NCI-H1930 (cell line): ENCODE results near the gene PRPF40B.

Experiments used
- DNase-seq, 2 experiments: peaks; one replicate each; lab custom pipeline; 2025; lab: John Stamatoyannopoulos, UW

Gene PRPF40B

DNA sequence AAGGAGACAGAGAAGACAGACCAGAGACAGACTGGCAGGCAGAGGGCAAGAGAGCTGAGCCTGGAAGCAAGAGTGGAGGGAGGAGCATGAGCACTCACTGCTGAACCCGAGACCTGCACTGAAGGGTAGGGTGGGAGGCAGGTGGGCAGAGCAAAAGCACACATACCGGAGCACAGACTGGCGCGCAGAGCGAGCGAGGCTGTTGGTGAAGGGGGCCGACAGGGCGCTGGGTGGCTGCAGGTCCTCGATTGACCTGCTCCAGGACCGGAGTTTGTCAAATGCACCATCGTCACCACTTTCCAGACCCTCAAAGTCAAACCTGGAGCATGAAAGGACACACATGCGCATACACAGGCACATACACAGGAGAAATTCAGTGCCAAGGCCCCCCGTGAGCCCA, 34.9 kb downstream of the PRPF40B start:
- DNase-seq: no peak

DNA sequence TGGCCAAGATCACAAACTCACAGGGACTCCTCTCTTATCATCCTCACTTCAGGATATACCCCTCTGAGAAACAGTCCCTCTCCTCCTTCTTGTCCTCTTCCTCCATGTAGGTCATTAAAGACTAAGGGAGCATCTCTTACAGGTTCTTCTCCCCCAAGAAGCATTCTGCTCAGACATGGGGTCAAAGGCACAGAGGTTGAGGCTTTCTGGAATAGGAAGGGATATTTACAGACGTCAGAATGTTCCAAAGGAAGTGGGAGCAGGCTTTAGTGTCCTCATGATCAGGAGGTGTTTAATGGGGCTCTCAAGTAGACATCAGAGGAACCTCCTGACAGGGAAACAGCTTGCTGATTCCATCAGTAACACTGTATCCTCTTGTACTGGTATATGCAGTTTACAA, 36.4 kb downstream of the PRPF40B start:
- no peak for DNase-seq

DNA sequence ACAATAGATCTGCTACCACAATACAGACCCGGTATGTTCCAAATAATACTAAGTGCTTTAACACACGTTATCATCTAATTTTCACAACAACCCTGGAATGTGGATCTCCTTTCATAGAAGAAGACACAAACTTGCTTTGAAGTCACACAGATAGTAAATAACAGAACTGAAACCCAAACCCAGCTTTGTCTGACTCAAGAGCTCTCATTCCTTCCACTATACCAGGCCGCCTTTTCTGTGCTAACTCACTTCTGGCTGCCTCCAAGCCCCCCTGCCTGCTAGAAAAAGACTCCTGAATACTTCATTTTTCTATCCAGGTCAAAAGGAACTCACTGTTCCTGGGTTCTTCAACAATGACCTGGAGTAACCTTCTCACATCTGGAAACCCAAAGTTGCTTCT, 37.8 kb downstream of the PRPF40B start:
- no peak for DNase-seq

DNA sequence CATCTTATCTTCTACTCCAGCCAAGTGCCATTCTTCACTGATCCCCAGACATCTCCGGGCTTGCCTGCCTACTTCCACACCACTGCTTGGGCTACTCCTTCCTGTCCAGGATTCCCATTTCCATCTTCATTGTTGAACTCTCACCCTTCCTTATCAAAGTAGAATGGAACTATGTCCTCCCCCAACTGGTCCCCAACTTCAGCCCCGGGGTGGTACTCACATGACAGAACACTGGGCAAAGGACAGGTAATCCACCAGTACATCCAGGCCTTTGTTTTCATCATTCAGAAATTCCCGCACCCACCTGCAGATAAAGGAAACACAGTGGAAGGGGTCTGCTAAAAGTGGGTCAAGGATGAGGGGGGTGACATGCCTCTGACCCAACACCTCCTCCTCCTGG, 38.4 kb downstream of the PRPF40B start:
- no peak for DNase-seq

DNA sequence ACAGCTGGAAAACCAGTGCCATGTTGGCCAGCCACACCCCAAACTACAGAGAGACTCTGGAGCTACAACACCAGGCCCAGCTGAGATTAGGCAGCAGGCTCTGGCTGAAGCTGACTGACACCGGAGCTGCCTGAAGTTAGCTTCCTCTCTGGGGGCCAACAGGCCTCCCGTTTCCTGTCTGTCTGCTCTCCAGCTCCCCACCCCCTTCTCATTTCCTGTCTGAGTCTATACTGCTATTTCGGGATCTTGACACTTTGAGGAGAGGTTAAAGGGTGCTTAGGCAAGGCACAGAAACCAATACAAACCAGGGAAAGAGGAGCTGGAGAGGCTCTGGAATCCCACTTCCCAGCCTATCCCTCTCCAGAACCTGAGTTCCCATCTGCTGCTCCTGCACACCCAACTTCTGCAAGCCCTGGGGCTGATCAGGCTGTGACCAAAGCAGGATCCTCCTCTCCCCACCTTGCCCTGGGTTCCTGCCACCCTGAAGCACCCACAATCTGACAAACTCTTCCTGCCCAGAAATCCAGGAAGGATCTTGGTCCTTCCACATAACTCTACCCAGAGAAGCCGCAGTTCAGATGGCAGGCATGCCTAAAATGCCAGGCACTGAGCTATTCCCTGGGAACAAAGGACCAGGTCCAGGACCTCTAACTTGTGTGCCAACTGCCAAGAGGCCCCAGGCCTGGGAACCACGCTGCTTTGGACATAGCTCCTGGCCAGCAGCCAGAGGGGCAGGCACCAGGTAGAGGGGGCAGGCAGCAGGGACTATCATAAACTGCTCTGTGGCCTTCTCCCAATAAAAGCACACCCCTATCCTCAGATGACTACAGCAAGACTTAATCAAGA, 39.9 kb downstream of the PRPF40B start:
- no peak for DNase-seq

DNA sequence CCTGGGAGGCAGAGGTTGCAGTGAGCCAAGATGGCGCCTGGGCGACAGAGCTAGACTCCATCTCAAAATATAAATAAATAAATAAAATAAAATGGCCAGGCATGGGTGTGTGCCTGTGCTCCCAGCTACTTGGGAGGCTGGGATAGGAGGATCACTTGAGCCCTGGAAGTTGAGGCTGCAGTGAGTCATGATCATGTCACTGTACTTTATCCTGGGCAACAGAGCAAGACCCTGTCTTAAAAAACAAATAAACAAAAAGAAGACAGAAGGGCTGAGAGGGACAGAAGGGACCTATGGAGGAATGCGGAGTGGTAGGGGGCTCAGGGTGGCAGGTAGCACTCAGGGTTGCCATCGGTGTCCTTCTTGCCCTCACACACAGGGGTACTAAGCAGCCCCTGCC, 40.8 kb downstream of the PRPF40B start:
- DNase-seq: no peak

DNA sequence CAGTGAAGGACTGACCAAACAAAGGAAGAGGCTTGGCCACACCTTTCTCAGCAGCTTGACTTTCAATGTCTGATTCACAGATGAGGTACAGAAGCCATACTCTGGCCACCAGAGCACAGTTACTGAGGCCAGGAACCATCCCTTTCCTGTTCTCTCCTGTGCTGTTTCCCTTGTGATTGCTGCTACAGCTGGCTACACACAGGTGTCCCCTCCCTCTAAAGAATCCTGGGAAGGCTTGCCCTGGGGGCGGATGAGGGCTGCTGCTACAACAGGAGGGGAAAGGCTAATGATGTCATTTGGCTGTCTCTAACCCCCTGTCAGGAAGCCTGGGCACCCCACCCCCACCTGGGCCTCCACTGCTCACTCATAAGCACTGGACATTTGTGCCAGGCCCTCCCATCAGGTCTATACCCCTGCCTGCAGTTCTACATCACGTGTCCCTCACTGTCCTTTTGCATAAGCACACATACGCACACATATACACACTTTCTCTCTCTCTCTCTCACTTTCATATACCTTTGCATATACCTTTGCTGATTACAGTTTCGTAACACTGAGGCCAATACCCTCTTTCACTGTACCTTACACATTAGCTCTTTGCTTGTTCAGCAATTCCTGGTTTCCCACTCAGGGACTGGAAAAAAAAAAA, 41.4 kb downstream of the PRPF40B start:
- DNase-seq: no peak

DNA sequence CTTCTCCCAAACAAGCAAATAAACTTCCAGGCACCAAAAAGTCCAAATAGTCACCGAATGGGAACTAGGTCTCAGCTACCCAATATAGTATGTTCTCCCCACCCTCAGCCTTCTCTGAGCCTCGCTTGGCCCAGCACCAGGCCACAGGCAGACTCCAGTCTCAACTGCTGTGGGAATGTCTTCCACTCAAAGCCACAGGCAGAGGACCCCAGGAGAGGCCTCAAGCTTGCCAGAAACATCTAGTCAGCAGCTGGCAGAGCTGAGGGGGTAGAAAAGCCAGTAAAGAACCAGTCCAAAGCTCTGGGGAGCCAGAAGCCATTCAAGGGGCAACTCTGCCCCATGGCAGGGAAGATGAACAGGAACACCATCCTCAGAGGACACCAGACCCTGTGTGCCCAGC, 42.0 kb downstream of the PRPF40B start:
- DNase-seq: no peak

DNA sequence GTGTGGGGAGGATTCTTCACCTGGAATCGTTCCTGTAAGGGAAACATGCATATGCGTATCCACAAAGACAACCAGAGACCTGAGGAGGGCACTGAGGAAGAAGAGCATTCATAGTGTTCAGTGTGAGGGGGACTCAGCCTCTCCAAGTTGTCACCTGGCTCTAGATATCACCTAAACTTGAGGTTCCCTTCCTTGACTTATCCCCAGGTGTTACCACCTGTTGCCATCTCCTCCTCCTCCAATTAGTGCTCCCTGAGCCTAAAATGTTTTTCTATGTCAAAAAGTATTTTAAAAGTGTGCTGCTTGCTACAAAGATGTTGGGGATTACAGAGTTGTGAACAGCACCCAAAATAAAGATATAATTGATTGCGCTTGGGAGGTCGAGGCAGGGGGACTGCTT, 42.8 kb downstream of the PRPF40B start:
- DNase-seq: no peak

DNA sequence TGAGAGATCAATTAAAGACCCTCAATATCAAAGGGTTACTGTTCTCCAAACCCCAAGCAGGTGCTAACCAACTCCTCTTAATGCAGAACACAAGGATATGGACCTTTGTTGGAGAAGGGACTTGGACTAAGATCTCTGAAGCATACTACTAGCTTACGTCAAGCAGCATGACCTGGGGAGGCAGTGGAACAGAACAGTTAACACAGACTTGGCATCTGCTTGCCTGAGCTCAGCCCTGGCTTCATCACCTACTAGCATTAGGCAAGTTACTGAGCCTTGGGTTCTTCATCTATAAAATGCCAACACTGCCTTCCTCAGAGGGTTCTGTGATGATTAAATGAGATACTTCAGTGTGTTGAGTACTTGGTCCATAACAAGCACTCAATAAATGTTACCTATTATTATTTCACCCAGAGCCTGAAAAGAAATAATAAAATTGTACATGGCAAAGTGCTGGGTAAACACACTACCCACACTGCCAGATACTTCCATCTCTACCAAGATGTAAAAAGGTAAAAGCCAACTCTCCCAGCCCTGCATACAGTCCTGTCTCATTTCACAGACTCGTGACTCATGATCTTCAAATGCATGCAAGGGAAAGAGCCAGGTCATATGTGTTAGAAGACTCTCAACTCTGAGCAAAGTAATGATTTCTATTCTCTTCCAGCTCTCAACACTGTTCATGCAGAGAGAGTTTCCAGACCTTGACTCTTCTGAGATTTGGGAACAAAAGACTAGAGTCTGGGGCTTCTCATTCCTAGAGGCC, 44.1 kb downstream of the PRPF40B start:
- DNase-seq: no peak

DNA sequence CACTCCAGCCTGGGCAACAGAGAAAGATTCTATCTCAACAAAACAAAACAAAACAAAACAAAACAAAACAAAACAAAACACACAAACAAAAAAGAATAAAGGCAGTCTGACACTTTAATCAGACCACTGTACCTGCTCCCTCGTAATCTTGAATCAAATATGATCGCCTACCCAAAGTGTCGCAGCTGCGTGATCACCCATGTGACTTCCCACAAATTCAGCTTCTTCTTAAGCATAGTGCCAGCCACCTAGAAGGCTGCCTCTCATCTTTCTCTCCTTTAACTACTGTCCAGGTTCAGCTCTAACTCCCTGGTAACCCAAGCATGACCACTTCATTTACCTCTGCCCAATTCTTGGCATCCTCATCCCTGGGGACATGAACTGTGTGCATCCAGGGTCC, 46.4 kb downstream of the PRPF40B start:
- DNase-seq: no peak

DNA sequence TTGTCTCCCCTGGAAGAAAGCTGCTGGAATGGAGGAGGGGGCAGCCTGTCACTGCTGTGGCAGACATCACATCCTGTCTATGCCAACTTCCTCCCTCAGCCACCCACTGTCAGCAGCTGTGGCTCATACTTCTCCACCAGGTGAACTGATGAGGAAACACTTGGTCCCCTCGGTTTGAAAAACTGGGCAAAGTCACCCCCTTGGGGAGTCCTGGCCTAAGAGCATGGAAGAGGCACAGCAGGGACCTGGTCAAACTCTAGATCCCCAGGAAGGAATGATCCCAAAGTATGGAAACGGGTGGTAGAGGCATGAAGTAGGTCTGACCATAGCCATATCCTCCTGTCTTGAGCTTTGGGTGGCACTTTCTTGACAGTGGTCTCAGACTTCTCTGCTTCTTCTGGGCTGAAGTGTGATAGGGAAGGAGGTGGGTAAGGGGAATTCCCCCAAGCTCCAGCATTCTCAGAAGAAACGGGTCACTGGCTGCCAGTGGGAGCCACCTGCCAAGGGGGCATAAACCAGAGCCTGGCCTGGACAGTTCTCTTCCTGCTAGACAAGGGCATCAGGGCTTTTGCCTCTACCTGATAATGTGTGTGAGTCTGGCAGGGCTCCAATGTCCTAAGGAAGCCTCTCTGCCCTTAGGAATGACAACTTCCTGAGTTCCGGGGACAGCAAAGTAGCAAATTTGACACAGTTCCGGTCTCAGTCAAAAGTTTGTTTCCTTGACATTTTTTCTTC, 47.8 kb downstream of the PRPF40B start:
- no peak for DNase-seq

DNA sequence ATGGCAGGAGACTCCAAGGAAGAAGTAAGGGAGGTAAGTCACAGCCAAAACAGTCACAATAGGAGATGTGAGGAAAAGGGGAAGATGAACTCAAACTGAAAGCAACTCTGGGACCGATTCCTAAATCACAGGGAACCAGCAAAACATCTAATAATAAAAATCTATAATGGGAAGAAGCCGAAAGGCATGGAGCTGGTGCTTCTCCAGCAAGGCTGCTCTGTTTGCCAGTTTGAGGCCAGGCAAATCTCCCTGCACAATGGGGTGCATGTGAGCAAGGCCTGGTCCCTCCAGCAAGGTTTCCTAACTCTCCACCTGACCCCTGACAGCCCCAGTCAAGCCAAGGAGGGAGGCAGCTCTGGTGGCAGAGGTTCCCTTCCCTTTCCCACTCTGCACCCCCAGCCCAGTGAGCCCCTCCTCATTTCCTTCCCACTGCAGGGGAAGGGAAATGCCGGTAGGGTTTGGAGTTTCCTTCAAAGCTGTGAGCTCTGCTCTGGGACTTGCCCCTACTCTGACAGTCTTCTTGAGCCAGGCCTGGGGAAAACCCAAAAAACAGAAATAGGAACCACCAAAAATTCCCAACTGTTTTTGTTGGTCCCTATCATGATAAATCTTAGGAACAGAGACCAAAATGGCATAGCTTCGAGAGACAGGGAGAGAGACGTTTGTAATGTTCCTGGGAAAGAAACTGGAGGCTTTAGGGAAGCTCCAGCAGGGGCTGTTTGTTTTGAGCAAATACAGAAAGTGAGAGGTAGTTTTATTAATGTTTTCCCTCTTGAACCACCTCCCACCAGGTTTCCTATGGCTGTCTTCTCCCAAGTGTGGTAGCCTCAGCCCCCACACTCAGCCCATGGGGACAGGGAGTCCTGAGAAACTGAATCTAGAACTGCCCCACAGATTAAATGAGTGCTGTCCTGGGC, 49.2 kb downstream of the PRPF40B start:
- DNase-seq: no peak

DNA sequence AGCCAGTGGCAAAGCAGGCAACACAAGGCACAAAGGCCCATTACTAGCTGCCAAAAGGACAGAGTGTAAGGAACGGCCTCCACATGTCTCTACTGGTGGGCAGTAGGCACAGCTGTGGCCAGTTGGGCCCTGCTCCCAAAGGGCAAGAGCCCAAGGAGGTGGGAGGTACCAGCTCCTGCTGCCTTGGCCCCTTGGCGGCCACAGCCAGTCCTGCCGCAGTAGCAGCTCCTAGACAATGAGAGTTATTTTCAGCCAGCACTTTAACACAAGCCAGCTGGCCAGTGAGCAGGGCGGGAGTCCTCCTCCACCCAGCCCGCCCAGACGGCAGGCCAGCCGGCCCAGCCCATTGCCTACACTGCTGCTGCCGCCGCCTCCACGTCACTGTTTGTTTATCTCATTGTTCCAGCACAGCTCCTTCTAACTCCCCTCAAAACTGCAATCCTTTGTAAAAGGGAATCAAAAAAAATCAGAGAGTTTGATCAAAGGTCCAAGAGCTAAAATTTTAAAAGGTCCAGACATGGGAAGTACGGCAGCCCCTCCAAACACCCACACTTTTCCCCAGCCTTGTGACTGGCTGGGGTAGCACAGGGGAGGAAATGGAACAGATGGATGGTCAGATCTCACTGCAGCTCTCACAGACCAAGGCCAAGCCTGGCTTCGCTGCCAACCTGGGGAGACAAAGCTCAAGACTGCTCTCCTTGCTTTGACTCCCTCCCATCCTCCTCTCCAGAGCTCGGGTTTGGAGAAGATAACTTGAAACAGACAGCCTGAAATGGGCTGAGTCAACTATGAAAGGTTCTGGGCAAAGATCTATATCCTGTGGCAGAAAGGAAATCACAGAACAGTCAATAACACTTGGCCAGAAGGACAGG, 50.3 kb downstream of the PRPF40B start:
- no peak for DNase-seq

DNA sequence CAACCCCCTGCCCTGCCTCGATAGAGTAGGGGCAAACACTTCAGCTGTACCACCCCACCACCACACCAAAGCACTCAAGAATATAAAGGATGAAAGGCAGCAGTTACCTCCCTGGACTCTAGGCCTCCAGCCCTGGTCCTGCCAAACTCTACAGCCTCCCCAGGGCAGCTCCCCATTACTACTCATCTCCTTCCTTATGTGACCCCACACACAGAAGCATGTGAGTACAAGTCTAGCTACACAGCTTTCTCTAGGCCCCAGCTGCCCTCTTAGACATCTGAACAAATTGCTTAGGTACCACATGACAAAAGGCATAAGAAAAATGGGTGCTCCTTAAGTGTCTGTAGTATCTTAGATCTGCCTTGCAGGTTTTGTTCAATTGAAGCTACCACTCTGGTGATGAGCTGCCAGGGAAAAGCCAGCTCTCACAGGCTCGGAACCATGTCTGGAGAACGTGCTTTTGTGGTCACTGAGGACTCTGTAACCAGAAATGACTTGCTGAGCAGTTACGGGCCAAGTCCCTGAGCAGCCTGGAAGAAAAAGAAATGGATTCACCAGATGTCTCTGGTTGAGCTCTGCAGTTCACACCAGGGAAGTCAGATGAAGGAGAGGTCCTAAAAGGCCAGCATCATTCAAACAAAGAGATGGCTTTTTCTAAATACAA, 51.1 kb downstream of the PRPF40B start:
- DNase-seq: no peak

DNA sequence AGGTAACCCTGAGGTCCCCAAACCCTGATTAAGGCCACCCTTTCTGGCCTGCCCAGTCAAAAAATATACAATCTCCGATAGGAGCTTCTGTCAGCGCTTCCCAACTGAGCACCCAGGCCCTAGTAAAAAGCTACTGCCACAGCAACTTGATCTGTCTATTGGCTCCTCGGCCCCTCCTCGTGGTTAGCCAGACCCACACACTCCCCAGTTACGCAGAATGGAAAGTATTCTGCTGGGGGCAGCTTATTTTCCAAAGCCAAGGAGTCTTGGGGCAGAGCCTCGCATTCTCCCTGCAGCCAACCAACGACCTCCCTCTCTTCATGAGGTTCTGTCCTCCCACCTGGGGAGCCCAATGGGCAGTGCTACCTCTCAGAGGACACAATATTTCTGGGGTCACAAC, 51.8 kb downstream of the PRPF40B start:
- DNase-seq: no peak

DNA sequence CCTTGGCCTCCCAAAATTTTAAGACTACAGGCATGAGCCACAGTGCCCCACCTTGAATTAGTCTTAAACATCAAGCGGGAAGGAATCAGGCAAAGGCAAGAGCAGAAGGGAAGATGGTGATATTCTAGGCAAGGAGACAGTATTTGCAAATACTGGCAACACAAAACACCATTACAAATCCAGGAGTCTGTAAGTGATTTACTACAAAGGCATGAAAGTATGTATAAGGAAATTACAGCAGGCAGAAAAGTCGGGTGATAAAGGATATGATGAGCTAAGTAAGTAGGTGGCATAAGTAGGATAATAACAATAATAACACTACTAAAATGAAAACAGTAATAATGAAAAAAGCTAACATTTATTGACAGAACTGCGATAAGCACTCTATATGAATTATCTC, 55.4 kb downstream of the PRPF40B start:
- no peak for DNase-seq

DNA sequence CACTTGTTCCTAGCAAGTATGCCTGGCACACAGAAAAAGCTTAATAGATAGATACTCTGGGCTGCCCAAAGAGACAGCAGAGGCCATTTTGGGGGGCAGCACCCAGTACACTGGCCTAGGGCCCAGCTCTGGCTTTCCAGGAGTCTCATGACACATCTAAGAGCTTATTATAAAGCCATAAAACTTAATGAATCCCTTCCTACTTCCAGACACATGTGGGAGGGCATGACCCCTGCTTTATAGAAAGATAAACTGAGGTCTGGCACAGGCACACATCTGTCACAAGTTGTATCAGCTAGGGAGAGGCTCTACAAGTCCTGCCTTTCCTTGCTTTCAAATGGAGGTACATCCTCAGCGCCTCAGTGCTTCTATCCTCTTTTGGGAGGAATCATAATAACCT, 56.7 kb downstream of the PRPF40B start:
- no peak for DNase-seq

DNA sequence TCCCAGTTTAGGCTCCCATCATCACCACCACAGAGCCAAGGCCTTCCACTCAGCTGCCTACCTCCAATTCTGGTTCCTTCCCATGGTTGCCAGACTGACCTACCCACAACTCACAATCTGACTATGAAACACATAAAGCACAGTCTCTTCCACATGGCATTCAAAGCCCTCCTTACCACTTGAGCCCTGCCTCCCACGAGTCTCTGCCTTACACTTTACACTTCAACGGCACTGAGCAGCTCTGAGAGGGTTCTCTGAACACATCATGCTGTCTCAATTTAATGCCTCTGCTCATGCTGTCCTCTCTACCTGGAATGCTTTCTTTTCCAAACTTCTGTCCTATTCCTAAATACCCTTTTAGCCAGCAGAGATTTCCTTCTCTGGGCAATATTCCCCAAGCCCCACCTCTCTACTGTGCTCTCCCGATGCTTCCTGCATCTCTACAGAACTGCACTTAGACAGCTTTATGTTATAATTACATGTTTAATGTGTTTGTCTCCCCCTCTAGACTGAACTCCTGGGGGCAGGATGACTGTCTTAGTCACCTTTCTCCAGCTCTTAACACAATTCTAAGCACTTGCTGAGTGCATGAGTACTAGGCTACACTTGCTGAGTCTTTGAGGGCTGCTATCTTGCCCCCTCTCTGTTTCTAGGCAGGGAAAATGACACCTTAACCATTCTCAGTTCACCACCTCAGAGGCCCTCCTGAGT, 60.4 kb downstream of the PRPF40B start:
- no peak for DNase-seq
